Mucosa of descending colon (tissue), 3 donors: Measurements from ENCODE around the gene NELL1. TPM values are rescaled to one million over a fixed set of nuclear protein-coding genes. Genes with fewer than 3 reads are reported as not detected.

Source experiments
- ATAC-seq: fragments of 200-7000 bp; cut with Tn5 transposase; one replicate; pipeline ENCODE4 v1.9.1; 2020; ENCODE audit warnings: mild to moderate bottlenecking, moderate library complexity
- DNase-seq, 3 donors: peaks; one replicate each; pipeline ENCODE4 v3.0.0-alpha.2; 2020
- H3K36me3 ChIP-seq: fragments of 200-600 bp; one replicate; pipeline ENCODE4 v1.8.0; 2021; ENCODE audit warnings: low read depth, mild to moderate bottlenecking
- H3K4me1 ChIP-seq: fragments of 200-600 bp; one replicate; pipeline ENCODE4 v1.8.0; 2021; ENCODE audit warnings: low read depth, mild to moderate bottlenecking
- H3K4me3 ChIP-seq: fragments of 200-600 bp; one replicate; pipeline ENCODE4 v1.8.0; 2021; ENCODE audit warnings: mild to moderate bottlenecking
- H3K9me3 ChIP-seq: fragments of 200-600 bp; one replicate; pipeline ENCODE4 v1.8.0; 2021; ENCODE audit warnings: mild to moderate bottlenecking
- intact Hi-C, 2 donors: fragments of 100-400 bp; cut with DNase I in 1 of 2; cut with micrococcal nuclease in 1 of 2; formaldehyde crosslinking; loops; one replicate each; pipeline versions ENCODE4 v1.11.0 to v1.11.1; 2022; cut with DNase I, micrococcal nuclease
- total RNA-seq, 3 donors: library from RNA; stranded (reverse); fragmentation: NEBNext Ultra II Directional in 2 of 3; extraction: Animal tissue kit (Norgen Biotek cat#: 25700) in 2 of 3; gene quantifications; one replicate each; pipeline versions ENCODE4 v1.2.1 to v1.2.4, GENCODE V29; 2021 to 2023
- TF ChIP-seq, protein P1 (sequence below): fragments of 200-600 bp; IDR thresholded peaks from one replicate; pipeline ENCODE4 v1.8.0; 2022; ENCODE audit warnings: antibody characterized with exemption, mild to moderate bottlenecking
- donor health status: DM: no; HTN: no; CAD: no; lungs with moderate emphysema.
- donor health status: DM: no; HTN: no; CAD: no.
- donor health status: DM: no; HTN: yes; CAD: no.

Gene NELL1
- total RNA-seq, 3 donors from 2014 or later, result 0.20 to 0.73 (median 0.31) TPM

DNA sequence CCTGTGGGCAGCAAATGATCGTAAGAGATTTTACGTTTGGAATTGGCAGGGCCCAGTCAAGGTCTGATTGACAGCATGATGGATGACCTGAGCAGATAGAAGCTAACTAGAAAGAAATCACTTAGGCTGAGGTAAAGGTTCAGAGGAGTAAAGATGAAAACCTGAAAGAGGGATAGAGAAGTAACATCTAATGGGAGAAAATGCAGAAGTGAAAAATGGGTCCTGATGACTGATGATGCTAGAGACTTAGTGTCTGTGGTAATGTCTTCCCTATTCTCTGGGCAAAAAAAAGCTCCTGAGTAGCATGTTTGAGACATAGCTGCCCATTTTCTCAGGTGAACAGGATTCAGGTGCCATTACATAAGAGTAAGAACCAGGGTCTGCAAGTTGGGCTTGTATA, 894.7 kb downstream of the NELL1 start:
- DNase-seq, result no peak
- Histone ChIP-seq H3K9me3 (peaks cover 2% of the 10 kb centered on the region), H3K4me3 (no peak overlapping the region), H3K36me3 (no peaks in the 10 kb centered on the region), H3K4me1 (no peaks in the 10 kb centered on the region)
- ATAC-seq, result no peak
- intact Hi-C loops, result no loop called here
- TF ChIP-seq, protein P1, sequence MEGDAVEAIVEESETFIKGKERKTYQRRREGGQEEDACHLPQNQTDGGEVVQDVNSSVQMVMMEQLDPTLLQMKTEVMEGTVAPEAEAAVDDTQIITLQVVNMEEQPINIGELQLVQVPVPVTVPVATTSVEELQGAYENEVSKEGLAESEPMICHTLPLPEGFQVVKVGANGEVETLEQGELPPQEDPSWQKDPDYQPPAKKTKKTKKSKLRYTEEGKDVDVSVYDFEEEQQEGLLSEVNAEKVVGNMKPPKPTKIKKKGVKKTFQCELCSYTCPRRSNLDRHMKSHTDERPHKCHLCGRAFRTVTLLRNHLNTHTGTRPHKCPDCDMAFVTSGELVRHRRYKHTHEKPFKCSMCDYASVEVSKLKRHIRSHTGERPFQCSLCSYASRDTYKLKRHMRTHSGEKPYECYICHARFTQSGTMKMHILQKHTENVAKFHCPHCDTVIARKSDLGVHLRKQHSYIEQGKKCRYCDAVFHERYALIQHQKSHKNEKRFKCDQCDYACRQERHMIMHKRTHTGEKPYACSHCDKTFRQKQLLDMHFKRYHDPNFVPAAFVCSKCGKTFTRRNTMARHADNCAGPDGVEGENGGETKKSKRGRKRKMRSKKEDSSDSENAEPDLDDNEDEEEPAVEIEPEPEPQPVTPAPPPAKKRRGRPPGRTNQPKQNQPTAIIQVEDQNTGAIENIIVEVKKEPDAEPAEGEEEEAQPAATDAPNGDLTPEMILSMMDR, result no peak

DNA sequence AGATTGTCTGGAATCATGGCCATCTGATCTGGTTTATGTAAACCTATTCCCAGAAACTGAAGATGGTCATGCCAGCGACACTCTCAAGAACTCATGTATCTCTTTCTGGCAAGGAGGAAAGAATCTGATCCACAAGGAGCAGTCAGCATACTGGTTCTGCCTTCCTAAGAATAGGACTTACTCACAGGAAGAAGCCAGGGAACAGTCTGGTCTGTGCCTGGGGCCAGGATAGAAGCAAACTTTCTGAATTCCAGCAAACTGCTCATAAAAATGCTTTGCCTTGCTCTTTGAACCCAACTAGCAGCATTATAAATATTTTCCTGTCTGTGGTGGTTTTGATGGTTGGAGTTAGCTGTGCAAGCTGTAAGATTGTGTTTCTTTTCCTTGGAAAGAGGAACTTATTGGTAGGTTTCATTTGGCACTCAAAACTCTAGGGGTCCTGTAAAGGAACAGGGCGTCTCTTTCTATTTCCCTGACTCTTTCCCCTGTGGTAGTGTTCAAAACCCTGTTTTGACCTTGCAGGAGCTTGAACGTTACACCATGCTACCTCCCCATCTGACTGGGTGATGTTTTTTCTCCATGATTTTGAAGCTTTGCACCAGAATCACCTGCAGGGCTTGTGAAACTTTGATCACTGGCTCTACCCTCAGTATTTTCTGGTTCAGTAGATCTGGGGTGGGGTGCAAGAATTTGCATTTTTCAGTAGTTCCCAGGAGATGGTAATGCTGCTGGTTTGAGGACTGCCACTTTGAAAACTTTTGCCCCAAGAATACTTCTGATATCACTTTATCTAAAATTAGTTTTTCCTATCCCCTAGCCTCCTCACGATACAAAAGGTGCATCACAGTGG, 895.7 kb downstream of the NELL1 start:
- no peaks in the 10 kb centered on the region for H3K36me3 ChIP-seq
- TF ChIP-seq, protein P1, result no peak
- ATAC-seq (peak; percentile 24), DNase-seq (no peak)
- intact Hi-C loops, result no loop called here
- H3K9me3 ChIP-seq, result peaks cover 2% of the 10 kb centered on the region
- H3K4me3 ChIP-seq, result no peak overlapping the region
- H3K4me1 ChIP-seq, result no peaks in the 10 kb centered on the region

DNA sequence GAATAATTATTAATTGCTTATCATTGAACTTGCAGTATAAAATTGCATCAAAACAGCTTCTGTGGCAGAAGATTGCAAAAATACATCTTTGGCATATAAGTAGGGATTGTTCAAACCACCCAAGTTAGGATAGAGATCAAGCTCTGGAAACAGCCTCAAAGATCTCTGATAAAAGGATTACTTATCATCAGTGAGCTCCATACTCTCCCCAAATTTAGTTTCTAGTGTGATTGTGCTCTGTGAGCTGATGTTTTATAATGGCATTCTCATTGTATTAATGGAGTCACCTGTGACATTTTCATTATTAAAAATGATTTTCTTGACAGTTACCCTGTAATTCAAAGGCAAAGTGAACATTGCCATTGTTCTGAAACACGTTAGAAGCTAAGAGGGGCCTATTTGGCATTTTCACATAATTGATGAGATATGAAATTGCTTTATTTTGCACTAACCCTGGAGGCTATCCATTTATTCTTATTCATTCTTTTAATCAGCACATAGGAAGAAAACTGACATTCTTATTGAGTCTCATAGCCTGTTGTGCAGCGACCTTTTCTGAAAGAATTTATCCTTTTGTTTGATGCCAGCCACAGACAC, 897.2 kb downstream of the NELL1 start:
- TF ChIP-seq, protein P1, result no peak
- Histone ChIP-seq H3K9me3 (peaks cover 2% of the 10 kb centered on the region), H3K4me1 (no peaks in the 10 kb centered on the region), H3K36me3 (no peaks in the 10 kb centered on the region), H3K4me3 (no peak overlapping the region)
- ATAC-seq, result no peak
- intact Hi-C loops, result no loop called here
- DNase-seq, result no peak

DNA sequence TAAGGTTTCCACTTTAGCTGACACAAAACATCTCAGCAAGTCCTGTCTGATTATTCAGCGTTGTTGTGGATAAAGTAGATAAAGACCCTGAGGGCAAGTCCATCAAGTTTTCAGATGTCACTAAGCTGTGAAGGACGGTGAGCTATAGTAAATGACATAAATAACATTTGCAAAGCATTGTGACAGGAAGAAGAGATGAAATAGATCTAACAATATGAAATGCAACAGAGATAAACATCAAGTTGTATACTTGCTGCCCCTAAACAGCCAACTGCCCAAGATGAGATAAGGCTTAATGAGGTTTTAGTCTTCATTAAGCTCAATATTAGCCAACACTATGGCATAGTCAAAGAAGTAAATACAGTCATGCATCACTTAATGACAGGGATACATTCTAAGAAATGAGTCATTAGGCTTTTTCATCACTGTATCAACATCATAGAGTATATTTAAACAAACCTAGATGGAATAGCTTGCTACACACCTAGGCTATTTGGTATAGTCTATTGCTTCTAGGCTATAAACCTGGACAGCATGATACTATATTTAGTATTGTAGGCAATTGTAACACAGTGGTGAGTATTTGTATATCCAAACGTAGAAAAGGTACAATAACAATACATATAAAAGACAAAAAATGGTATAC, 898.4 kb downstream of the NELL1 start:
- no peaks in the 10 kb centered on the region for H3K4me1 ChIP-seq
- DNase-seq (no peak), ATAC-seq (peak; percentile 95)
- no peak overlapping the region for H3K4me3 ChIP-seq
- intact Hi-C loops, result no loop called here
- TF ChIP-seq, protein P1, result no peak
- H3K9me3 ChIP-seq, result peaks cover 6% of the 10 kb centered on the region
- H3K36me3 ChIP-seq, result no peaks in the 10 kb centered on the region

DNA sequence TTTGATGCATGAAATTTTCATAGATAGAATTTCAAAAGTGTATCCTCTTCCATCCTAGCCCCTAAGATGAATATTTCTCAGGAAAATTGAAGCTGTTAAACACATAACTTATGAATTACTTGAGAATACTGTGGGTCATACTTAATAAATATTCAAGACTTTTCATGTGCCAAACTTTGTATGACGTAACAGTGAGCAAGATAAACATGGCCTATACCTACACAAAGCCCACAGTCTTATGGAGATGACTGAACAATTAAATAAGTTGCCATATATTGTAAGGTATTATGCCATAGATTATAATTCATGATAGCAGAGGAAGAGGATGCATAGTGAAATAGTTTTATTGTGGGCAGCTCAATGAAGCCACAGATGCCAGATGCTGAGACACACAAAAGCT, 902.8 kb downstream of the NELL1 start:
- Histone ChIP-seq H3K9me3 (peaks cover 3% of the 10 kb centered on the region), H3K36me3 (no peaks in the 10 kb centered on the region), H3K4me1 (no peaks in the 10 kb centered on the region), H3K4me3 (no peak overlapping the region)
- no peak for ATAC-seq
- intact Hi-C loops, result no loop called here
- TF ChIP-seq, protein P1, result no peak
- DNase-seq, result no peak
